ENCODE data around the gene POC1B. TPM values are rescaled to one million over a fixed set of nuclear protein-coding genes. Genes with fewer than 3 reads are reported as not detected.
A peak's percentile ranks its signal among the peaks of the same experiment; 100 is the strongest.

The POC1B gene
- total RNA-seq, 1 donor from 2014 or later: 18.4 TPM

- TF ChIP-seq CTCF (IDR thresholded peaks at IDR 0.05; ENCODE audit: insufficient read depth, low read length, poor library complexity, severe bottlenecking): no peak
- no peak overlapping the region for H3K4me3 ChIP-seq (ENCODE audit: low read depth, low read length)
- DNase-seq (ENCODE audit: low read depth): no peak
- no peaks in the 10 kb centered on the region for H3K36me3 ChIP-seq (ENCODE audit: control insufficient read depth, insufficient read depth, low read length)
- H3K27me3 ChIP-seq (ENCODE audit: control insufficient read depth, insufficient read depth, low read length): no peaks in the 10 kb centered on the region
Measured at GRCh38 chr12:89537389-89537788, 11.5 kb upstream of the POC1B start.

- Histone ChIP-seq H3K36me3 (ENCODE audit: control insufficient read depth, insufficient read depth, low read length) (no peaks in the 10 kb centered on the region), H3K27me3 (ENCODE audit: control insufficient read depth, insufficient read depth, low read length) (no peaks in the 10 kb centered on the region), H3K4me3 (ENCODE audit: low read depth, low read length) (no peak overlapping the region)
- DNase-seq (ENCODE audit: low read depth): no peak
- peak; percentile 63 for TF ChIP-seq CTCF (IDR thresholded peaks at IDR 0.05; ENCODE audit: insufficient read depth, low read length, poor library complexity, severe bottlenecking)
Measured at GRCh38 chr12:89529738-89530137, 3.9 kb upstream of the POC1B start.

GRCh38 chr12:89528434-89528833, 2.6 kb upstream of the POC1B start:
- TF ChIP-seq CTCF (IDR thresholded peaks at IDR 0.05; ENCODE audit: insufficient read depth, low read length, poor library complexity, severe bottlenecking): no peak
- no peak for DNase-seq (ENCODE audit: low read depth)
- no peaks in the 10 kb centered on the region for H3K36me3 ChIP-seq (ENCODE audit: control insufficient read depth, insufficient read depth, low read length)
- H3K27me3 ChIP-seq (ENCODE audit: control insufficient read depth, insufficient read depth, low read length): no peaks in the 10 kb centered on the region
- H3K4me3 ChIP-seq (ENCODE audit: low read depth, low read length): no peak overlapping the region

GRCh38 chr12:89525305-89525823, 483 bp downstream of the POC1B start:
- DNase-seq (ENCODE audit: low read depth): no peak
- Histone ChIP-seq H3K4me3 (ENCODE audit: low read depth, low read length) (peak overlapping the region; percentile 97), H3K27me3 (ENCODE audit: control insufficient read depth, insufficient read depth, low read length) (no peaks in the 10 kb centered on the region), H3K36me3 (ENCODE audit: control insufficient read depth, insufficient read depth, low read length) (no peaks in the 10 kb centered on the region)
- TF ChIP-seq CTCF (IDR thresholded peaks at IDR 0.05; ENCODE audit: insufficient read depth, low read length, poor library complexity, severe bottlenecking): no peak

GRCh38 chr12:89524541-89525304, 1.1 kb downstream of the POC1B start, which contains the start of gene GALNT4:
Gene GALNT4, minus strand, starts transcription at chr12:89524796. Its CDS starts 247 bp downstream, at chr12:89524549.
- Histone ChIP-seq H3K27me3 (ENCODE audit: control insufficient read depth, insufficient read depth, low read length) (no peaks in the 10 kb centered on the region), H3K36me3 (ENCODE audit: control insufficient read depth, insufficient read depth, low read length) (no peaks in the 10 kb centered on the region), H3K4me3 (ENCODE audit: low read depth, low read length) (peak within 1 kb of the TSS; percentile 97)
- TF ChIP-seq CTCF (IDR thresholded peaks at IDR 0.05; ENCODE audit: insufficient read depth, low read length, poor library complexity, severe bottlenecking): peak; percentile 84
- DNase-seq (ENCODE audit: low read depth): peak; percentile 44
